Mucosa of gallbladder (tissue), 1 donor: ENCODE measurements around the gene CNKSR3. TPM values are rescaled to one million over a fixed set of nuclear protein-coding genes. Genes with fewer than 3 reads are reported as not detected.

Experiments used
- DNase-seq: peaks from one replicate; pipeline ENCODE4 v3.0.0-alpha.2; 2020; ENCODE audit warnings: low spot score
- total RNA-seq: library from RNA; stranded (reverse); gene quantifications from one replicate; pipeline ENCODE4 v1.2.1, GENCODE V29; 2021
- donor health status: DM: no; HTN: no; CAD: no.

Gene CNKSR3
- total RNA-seq, 1 donor from 2014 or later, result 39.0 TPM

- DNase-seq, result no peak
Measured at GRCh38 chr6:154414021-154414813, 96.3 kb downstream of the CNKSR3 start.

- no peak for DNase-seq
Measured at GRCh38 chr6:154412106-154412820, 98.2 kb downstream of the CNKSR3 start.

GRCh38 chr6:154411076-154411475 lies 99.4 kb downstream of the CNKSR3 start:
- no peak for DNase-seq

GRCh38 chr6:154410619-154411072 lies 99.8 kb downstream of the CNKSR3 start:
- DNase-seq, result peak; percentile 52

GRCh38 chr6:154408891-154409500 lies 101.5 kb downstream of the CNKSR3 start:
- DNase-seq, result no peak

- no peak for DNase-seq
Measured at GRCh38 chr6:154407440-154407839, 103.0 kb downstream of the CNKSR3 start.

- no peak for DNase-seq
Measured at GRCh38 chr6:154406869-154407268, 103.6 kb downstream of the CNKSR3 start.

GRCh38 chr6:154406301-154406700 lies 104.2 kb downstream of the CNKSR3 start:
- no peak for DNase-seq

GRCh38 chr6:154404791-154405400 lies 105.6 kb downstream of the CNKSR3 start:
- DNase-seq, result no peak

GRCh38 chr6:154403788-154404187 lies 106.7 kb downstream of the CNKSR3 start:
- DNase-seq, result no peak

GRCh38 chr6:154402081-154402780 lies 108.3 kb downstream of the CNKSR3 start:
- no peak for DNase-seq

- no peak for DNase-seq
Measured at GRCh38 chr6:154399097-154399496, 111.4 kb downstream of the CNKSR3 start.

GRCh38 chr6:154397491-154398195 lies 112.8 kb downstream of the CNKSR3 start:
- DNase-seq, result no peak

- no peak for DNase-seq
Measured at GRCh38 chr6:154395878-154396277, 114.6 kb downstream of the CNKSR3 start.

- DNase-seq, result no peak
Measured at GRCh38 chr6:154395316-154395715, 115.2 kb downstream of the CNKSR3 start.

GRCh38 chr6:154394571-154394970 lies 115.9 kb downstream of the CNKSR3 start:
- DNase-seq, result no peak

GRCh38 chr6:154390034-154390433 lies 120.5 kb downstream of the CNKSR3 start:
- DNase-seq, result no peak

GRCh38 chr6:154388803-154389202 lies 121.7 kb downstream of the CNKSR3 start:
- no peak for DNase-seq

GRCh38 chr6:154386848-154387717 lies 123.4 kb downstream of the CNKSR3 start:
- no peak for DNase-seq

- DNase-seq, result no peak
Measured at GRCh38 chr6:154384191-154384590, 126.3 kb downstream of the CNKSR3 start.
